CD4-positive, alpha-beta T cell treated with Interleukin-21 for 1 hour (primary cell): ENCODE results near the gene IL17C.
"Not testable (repeated sequence)": the region's sequence is repeated elsewhere in the genome, so short reads cannot be mapped to it uniquely, and the experiment has no call there.

Experiments
- DNase-seq: peaks from one replicate; pipeline ENCODE4 v3.0.0-alpha.2; 2020

IL17C gene

GRCh38 chr16:88638323-88639230 lies at the start of gene IL17C:
TSS of gene IL17C (plus strand) at chr16:88638572. CDS start at chr16:88638642, 70 bp downstream.
- peak; percentile 53 for DNase-seq

- no peak for DNase-seq
Measured at GRCh38 chr16:88588754-88589153, 49.6 kb upstream of the IL17C start.

- no peak for DNase-seq
Measured at GRCh38 chr16:88589441-88589840, 48.9 kb upstream of the IL17C start.

GRCh38 chr16:88591577-88592021 lies 46.8 kb upstream of the IL17C start:
- no peak for DNase-seq

GRCh38 chr16:88593061-88593460 lies 45.3 kb upstream of the IL17C start:
- no peak for DNase-seq

GRCh38 chr16:88593489-88593888 lies 44.9 kb upstream of the IL17C start:
- no peak for DNase-seq

- DNase-seq: no peak
Measured at GRCh38 chr16:88593910-88594309, 44.5 kb upstream of the IL17C start.

GRCh38 chr16:88595101-88595500 lies 43.3 kb upstream of the IL17C start:
- no peak for DNase-seq

- DNase-seq: no peak
Measured at GRCh38 chr16:88595921-88596320, 42.5 kb upstream of the IL17C start.

GRCh38 chr16:88596483-88596882 lies 41.9 kb upstream of the IL17C start:
- no peak for DNase-seq

- no peak for DNase-seq
Measured at GRCh38 chr16:88597856-88598491, 40.4 kb upstream of the IL17C start.

GRCh38 chr16:88599092-88599733 lies 39.2 kb upstream of the IL17C start:
- no peak for DNase-seq

- no peak for DNase-seq
Measured at GRCh38 chr16:88599825-88600538, 38.4 kb upstream of the IL17C start.

GRCh38 chr16:88600539-88600896 lies 37.9 kb upstream of the IL17C start:
- DNase-seq: no peak

GRCh38 chr16:88601313-88602036 lies 36.9 kb upstream of the IL17C start:
- no peak for DNase-seq

GRCh38 chr16:88602091-88602490 lies 36.3 kb upstream of the IL17C start:
- no peak for DNase-seq

- no peak for DNase-seq
Measured at GRCh38 chr16:88605186-88606147, 32.9 kb upstream of the IL17C start.

- DNase-seq: no peak
Measured at GRCh38 chr16:88606148-88606757, 32.1 kb upstream of the IL17C start.

GRCh38 chr16:88608076-88608475 lies 30.3 kb upstream of the IL17C start:
- no peak for DNase-seq

GRCh38 chr16:88609426-88609825 lies 28.9 kb upstream of the IL17C start:
- DNase-seq: not testable (repeated sequence)

- no peak for DNase-seq
Measured at GRCh38 chr16:88610080-88610479, 28.3 kb upstream of the IL17C start.
